Stimulated activated CD4-positive, alpha-beta T cell treated with anti-CD3 and anti-CD28 coated beads, Interleukin-4, amount 100 ng/mL, for 4 hours (primary cell): Measurements from ENCODE around the gene HTT.
"Not testable (repeated sequence)": the region's sequence is repeated elsewhere in the genome, so short reads cannot be mapped to it uniquely, and the experiment has no call there.

Experiments used
- DNase-seq, 2 experiments: peaks; one replicate each; pipeline ENCODE4 v3.0.0-alpha.2; 2020

HTT gene

GRCh38 chr4:3046623-3047022 lies 27.9 kb upstream of the HTT start:
- DNase-seq, result no peak

GRCh38 chr4:3047464-3048286 lies 26.8 kb upstream of the HTT start:
- DNase-seq, result peak; percentile 50 to 65

GRCh38 chr4:3051141-3051897 lies 23.2 kb upstream of the HTT start:
- not testable (repeated sequence) for DNase-seq

DNA sequence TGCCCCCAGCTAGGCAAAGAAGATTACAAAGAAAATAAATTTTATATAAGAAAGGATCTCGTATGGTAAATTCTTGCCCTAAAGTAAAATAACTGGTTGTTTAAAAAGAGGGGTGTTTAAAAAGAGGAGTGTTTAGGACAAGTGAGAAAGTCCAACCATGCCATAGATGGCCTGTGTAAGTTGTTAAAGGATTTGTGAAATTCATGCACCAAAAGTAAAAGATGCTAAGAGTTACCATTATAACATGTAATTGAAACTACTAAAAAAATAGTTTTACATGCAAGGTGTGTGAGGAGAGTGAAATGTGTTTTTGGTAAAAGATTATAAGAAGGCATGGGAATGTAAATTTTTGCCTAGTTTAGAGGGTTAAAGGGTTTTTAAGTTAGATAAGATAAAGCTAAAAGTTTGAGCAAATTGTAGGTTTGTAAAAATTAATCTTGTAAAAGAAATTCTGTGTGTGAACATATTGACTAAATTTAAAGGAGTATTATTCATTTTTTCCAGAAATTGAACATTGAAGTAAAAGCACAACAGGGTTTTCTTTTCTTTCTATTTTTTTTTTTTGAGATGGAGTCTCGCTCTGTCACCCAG lies 20.2 kb upstream of the HTT start:
- DNase-seq, result no peak

DNA sequence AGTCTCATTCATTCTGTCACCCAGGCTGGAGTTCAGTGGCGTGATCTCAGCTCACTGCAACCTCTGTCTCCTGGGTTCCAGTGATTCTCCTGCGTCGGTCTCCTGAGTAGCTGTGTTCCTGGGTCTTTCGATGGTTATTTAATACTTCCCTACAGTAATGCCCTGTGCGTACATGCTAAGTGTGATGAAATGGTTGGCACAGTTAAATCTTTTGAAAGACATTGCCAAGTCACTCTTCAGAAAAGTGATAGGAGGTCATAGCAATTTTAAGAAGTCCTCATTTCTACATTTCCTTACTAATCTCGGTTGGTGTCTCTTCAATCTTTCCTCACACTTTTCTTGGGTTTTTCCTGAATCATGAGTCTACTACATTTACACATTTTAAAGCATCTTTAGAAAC lies 14.5 kb upstream of the HTT start:
- DNase-seq, result no peak

GRCh38 chr4:3060946-3061345 lies 13.5 kb upstream of the HTT start:
- DNase-seq, result no peak

DNA sequence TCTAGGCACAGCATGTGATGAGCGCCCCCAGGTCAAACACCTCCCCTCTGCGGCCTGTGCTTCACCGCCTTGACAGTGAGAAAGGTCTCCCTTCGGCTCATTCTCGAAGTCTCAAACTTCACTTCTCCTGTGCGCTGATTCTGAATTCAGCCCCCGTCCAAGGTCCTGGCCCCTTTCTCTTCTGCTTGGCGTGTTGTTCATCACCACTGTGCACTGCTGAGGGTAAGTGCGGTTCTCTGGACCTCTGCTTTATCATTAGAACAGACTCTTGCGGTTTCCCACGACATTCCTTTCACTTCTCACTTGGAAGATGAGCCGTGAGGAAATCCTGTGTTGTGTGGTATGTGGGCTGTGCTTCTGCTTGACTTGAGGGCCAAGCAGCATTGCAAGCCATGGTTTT lies 12.0 kb upstream of the HTT start:
- no peak for DNase-seq

- no peak for DNase-seq
Measured at GRCh38 chr4:3065551-3065950, 8.9 kb upstream of the HTT start.

DNA sequence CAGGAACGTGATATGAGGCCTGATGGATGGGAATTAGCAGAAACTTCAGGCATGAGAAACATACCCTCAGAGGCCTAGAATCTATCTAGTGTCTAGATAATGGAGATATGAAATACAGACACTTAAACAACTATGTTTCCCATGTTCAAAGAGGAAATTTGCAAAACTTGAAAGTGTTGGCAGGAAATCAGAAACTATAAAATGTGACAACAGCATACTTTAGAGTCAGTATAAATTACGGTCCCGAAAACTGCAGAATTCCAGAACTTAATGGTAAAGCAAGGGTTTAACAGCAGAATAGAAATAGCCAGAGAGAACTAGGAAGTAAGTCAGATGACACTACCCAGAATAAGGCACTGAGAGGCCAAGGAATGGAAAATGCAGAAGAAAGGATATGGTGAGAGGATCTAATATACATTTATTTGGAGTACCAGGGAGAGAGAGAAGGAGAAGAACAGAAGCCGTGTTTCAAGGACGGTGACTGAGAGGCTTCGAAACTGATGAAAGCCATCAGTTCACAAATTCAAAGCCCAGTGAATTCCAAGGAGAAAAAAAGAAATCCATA lies 7.6 kb upstream of the HTT start:
- no peak for DNase-seq

DNA sequence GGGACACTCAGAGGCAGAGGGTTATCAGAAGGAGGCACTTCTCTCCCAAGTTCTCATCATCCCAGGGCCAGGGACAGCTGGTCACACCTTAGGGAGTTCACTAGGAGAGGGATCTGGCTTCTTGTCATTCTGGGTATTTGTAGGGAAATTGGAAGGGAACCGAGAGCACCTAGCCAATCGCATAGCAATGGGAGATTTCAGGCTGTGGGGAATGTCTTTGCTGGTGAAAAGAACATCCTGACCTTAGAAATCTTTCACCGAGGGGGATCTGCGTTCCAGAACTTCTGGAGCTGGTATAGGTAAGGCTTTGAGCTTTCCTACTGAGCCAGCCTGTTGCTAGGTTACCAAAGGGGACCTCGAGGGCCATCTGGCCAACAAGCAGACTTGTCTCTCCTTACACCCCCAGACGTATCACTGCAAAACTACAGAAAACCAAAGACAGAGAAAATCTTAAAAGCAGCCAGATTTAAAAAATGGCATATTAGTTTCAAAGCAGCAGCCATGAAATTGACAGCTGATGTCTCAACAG lies 6.9 kb upstream of the HTT start:
- DNase-seq, result no peak

DNA sequence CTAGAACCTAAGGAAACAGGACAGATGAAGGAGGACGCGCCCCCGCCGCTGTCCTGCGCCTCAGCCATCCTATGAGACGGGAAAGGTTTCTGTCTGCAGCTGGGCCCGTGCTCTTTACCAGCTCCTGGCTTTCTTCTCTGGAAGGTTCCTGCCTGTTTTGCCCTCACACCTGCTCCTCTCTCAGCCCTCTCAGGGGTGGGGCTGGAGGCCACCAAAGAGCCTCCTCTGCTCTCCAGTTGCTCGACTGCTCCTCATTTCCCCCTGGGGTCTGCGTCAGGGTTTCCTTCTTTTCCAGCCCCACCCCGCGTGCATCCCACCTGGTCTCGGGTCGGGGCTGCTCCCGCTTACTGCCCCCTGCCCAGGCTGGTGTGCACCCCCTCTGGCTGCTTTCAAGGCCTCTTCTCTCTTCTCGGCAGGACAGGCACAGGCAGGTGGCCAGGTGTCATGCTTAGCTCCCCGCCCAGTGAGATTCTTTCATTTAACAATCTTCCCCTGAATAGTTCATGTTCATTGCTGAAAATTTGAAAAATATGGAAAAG lies 4.8 kb upstream of the HTT start:
- DNase-seq, result no peak

- DNase-seq, result no peak
Measured at GRCh38 chr4:3070709-3071500, 3.6 kb upstream of the HTT start.

DNA sequence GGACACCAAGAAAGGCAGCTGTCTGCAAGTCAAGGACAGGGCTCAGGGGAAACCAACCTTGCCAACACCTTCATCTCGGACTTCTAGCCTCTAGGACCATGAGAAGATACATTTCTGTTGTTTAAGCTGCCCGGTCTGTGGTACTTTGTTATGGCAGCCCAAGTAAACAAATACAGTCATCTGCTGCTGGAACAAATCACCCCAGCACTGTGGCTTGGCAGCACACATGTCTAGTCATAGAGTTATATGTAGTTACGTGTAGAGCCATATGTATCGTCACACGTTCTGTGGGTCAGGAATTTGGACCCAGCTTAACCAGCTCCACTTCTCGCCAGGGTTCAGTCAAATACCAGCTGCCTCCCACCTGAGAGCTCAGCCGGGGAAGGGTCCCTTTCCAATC lies 2.7 kb upstream of the HTT start:
- DNase-seq, result no peak

DNA sequence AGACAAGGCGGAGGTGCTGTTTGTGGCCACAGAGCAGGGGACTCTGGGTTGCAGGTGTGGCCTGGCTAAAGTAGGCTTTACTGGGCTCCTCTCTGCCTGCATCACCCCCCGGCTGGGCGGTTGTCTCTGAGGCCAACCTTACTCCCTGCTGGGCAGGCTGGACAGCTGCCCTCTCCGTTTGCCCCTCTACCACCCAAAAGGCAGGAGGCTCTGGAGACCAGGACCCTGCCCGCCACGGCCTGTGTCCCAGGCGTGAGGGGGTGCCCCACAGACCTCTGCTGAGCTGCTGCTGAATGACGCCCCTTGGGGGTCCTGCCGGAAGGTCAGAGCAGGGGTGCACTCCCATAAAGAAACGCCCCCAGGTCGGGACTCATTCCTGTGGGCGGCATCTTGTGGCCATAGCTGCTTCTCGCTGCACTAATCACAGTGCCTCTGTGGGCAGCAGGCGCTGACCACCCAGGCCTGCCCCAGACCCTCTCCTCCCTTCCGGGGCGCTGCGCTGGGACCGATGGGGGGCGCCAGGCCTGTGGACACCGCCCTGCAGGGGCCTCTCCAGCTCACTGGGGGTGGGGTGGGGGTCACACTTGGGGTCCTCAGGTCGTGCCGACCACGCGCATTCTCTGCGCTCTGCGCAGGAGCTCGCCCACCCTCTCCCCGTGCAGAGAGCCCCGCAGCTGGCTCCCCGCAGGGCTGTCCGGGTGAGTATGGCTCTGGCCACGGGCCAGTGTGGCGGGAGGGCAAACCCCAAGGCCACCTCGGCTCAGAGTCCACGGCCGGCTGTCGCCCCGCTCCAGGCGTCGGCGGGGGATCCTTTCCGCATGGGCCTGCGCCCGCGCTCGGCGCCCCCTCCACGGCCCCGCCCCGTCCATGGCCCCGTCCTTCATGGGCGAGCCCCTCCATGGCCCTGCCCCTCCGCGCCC lies 1.1 kb upstream of the HTT start:
- DNase-seq, result no peak

- DNase-seq, result peak; percentile 36 to 59
Measured at GRCh38 chr4:3074846-3075651, 568 bp downstream of the HTT start.

DNA sequence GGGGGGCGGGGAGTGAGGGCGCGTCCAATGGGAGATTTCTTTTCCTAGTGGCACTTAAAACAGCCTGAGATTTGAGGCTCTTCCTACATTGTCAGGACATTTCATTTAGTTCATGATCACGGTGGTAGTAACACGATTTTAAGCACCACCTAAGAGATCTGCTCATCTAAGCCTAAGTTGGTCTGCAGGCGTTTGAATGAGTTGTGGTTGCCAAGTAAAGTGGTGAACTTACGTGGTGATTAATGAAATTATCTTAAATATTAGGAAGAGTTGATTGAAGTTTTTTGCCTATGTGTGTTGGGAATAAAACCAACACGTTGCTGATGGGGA lies 1.1 kb downstream of the HTT start:
- no peak for DNase-seq

GRCh38 chr4:3077796-3078195 lies 3.3 kb downstream of the HTT start:
- DNase-seq, result no peak

- DNase-seq, result no peak
Measured at GRCh38 chr4:3079694-3080123, 5.2 kb downstream of the HTT start.

- DNase-seq, result no peak
Measured at GRCh38 chr4:3082925-3083515, 8.5 kb downstream of the HTT start.

DNA sequence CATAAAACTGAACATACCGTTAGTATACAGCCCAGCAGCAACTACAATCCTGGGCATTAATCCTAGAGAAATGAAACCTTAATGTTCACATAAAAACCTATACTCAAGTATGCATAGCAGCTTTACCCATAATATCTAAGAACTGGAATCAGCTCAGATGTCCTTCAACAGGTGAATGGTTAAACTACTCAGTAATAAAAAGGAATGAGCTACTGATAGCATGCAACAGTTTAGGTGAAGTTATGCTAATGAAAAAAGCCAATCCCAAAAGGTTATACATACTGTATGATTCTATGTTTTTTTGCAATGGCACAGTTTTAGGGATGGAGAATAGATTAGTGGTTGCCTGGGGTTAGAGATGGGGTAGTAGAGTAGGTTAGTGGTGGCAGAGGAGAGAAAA lies 9.3 kb downstream of the HTT start:
- DNase-seq, result no peak
